HuH-7.5 (cell line): ENCODE data around the gene GRK6.
A peak's percentile ranks its signal among the peaks of the same experiment; 100 is the strongest.
"Not testable (repeated sequence)": the region's sequence is repeated elsewhere in the genome, so short reads cannot be mapped to it uniquely, and the experiment has no call there.

ENCODE experiments used
- DNase-seq: peaks from one replicate; pipeline ENCODE4 v3.0.0; 2011; ENCODE audit warnings: low spot score

GRK6 gene

GRCh38 chr5:177471610-177472356, 45.3 kb downstream of the GRK6 start:
- no peak for DNase-seq

GRCh38 chr5:177472460-177473442, 46.3 kb downstream of the GRK6 start:
- DNase-seq: peak; percentile 86

- peak; percentile 92 for DNase-seq
Measured at GRCh38 chr5:177473443-177474001, 47.0 kb downstream of the GRK6 start, which contains the start of gene DBN1. Gene DBN1 (minus strand): TSS chr5:177473634. CDS start chr5:177473521, 113 bp downstream.

GRCh38 chr5:177474002-177474476, 47.6 kb downstream of the GRK6 start:
- DNase-seq: no peak

- DNase-seq: no peak
Measured at GRCh38 chr5:177474846-177475562, 48.5 kb downstream of the GRK6 start.

- DNase-seq: no peak
Measured at GRCh38 chr5:177475563-177476427, 49.3 kb downstream of the GRK6 start.

- DNase-seq: no peak
Measured at GRCh38 chr5:177476531-177477233, 50.2 kb downstream of the GRK6 start.

GRCh38 chr5:177477701-177478477, 51.4 kb downstream of the GRK6 start:
- DNase-seq: no peak

- no peak for DNase-seq
Measured at GRCh38 chr5:177478711-177479646, 52.5 kb downstream of the GRK6 start.

- DNase-seq: no peak
Measured at GRCh38 chr5:177479774-177480173, 53.3 kb downstream of the GRK6 start.

- DNase-seq: no peak
Measured at GRCh38 chr5:177482359-177482795, 55.9 kb downstream of the GRK6 start.

- no peak for DNase-seq
Measured at GRCh38 chr5:177483042-177483441, 56.6 kb downstream of the GRK6 start.

GRCh38 chr5:177483994-177484901, 57.8 kb downstream of the GRK6 start:
- no peak for DNase-seq

GRCh38 chr5:177484902-177485549, 58.5 kb downstream of the GRK6 start:
- no peak for DNase-seq

GRCh38 chr5:177485753-177486152, 59.3 kb downstream of the GRK6 start:
- DNase-seq: not testable (repeated sequence)

GRCh38 chr5:177486256-177486655, 59.8 kb downstream of the GRK6 start:
- no peak for DNase-seq
